HG02571 (cell line): ENCODE results near the gene DGKB.
A peak's percentile ranks its signal among the peaks of the same experiment; 100 is the strongest.

ENCODE experiments used
- ATAC-seq: cut with Tn5 transposase; IDR thresholded peaks from one replicate; pipeline ENCODE4 v1.9.1; 2021; ENCODE audit warnings: mild to moderate bottlenecking, moderate library complexity; ENCODE audit not compliant: unreplicated experiment

DGKB gene

GRCh38 chr7:14861456-14861855 is 41.1 kb downstream of the DGKB start:
- ATAC-seq, result no peak

GRCh38 chr7:14859267-14859666 is 43.3 kb downstream of the DGKB start:
- no peak for ATAC-seq

GRCh38 chr7:14858866-14859265 is 43.7 kb downstream of the DGKB start:
- no peak for ATAC-seq

- ATAC-seq, result no peak
Observed at GRCh38 chr7:14858410-14858809, 44.1 kb downstream of the DGKB start.

GRCh38 chr7:14855033-14855794 is 47.3 kb downstream of the DGKB start:
- no peak for ATAC-seq

GRCh38 chr7:14854471-14854870 is 48.1 kb downstream of the DGKB start:
- no peak for ATAC-seq

GRCh38 chr7:14851610-14852009 is 50.9 kb downstream of the DGKB start:
- no peak for ATAC-seq

GRCh38 chr7:14850039-14850438 is 52.5 kb downstream of the DGKB start:
- ATAC-seq, result no peak

GRCh38 chr7:14846405-14846804 is 56.1 kb downstream of the DGKB start:
- ATAC-seq, result no peak

GRCh38 chr7:14843755-14844154 is 58.8 kb downstream of the DGKB start:
- ATAC-seq, result no peak

- no peak for ATAC-seq
Observed at GRCh38 chr7:14842523-14842922, 60.0 kb downstream of the DGKB start.

GRCh38 chr7:14841869-14842268 is 60.7 kb downstream of the DGKB start:
- ATAC-seq, result no peak

- no peak for ATAC-seq
Observed at GRCh38 chr7:14841086-14841485, 61.5 kb downstream of the DGKB start.

- no peak for ATAC-seq
Observed at GRCh38 chr7:14839307-14839706, 63.2 kb downstream of the DGKB start.

GRCh38 chr7:14837216-14837615 is 65.3 kb downstream of the DGKB start:
- ATAC-seq, result no peak

- no peak for ATAC-seq
Observed at GRCh38 chr7:14836571-14837189, 65.9 kb downstream of the DGKB start.

- no peak for ATAC-seq
Observed at GRCh38 chr7:14836006-14836405, 66.5 kb downstream of the DGKB start.

GRCh38 chr7:14835384-14835783 is 67.2 kb downstream of the DGKB start:
- ATAC-seq, result no peak

GRCh38 chr7:14834883-14835282 is 67.7 kb downstream of the DGKB start:
- ATAC-seq, result no peak

- peak; percentile 71 for ATAC-seq
Observed at GRCh38 chr7:14834456-14834855, 68.1 kb downstream of the DGKB start.

- no peak for ATAC-seq
Observed at GRCh38 chr7:14833707-14834106, 68.8 kb downstream of the DGKB start.

- ATAC-seq, result no peak
Observed at GRCh38 chr7:14828053-14828452, 74.5 kb downstream of the DGKB start.

- no peak for ATAC-seq
Observed at GRCh38 chr7:14826426-14826825, 76.1 kb downstream of the DGKB start.
